ENCODE data around the gene EML6. TPM values are rescaled to one million over a fixed set of nuclear protein-coding genes. Genes with fewer than 3 reads are reported as not detected.

EML6 gene
- total RNA-seq, 2 experiments from 2014 or later = 0.95 to 1.8 TPM

- ChIA-PET POLR2A (no interaction called here), CTCF (no interaction called here)
- no peak overlapping the region for H3K27ac Mint-ChIP-seq
- no peaks in the 10 kb centered on the region for H3K36me3 Mint-ChIP-seq (ENCODE audit: low read depth)
- H3K27me3 Mint-ChIP-seq = no peaks in the 10 kb centered on the region
- DNase-seq = no peak
- H3K4me1 Mint-ChIP-seq = peaks cover 9% of the 10 kb centered on the region
- H3K9me3 Mint-ChIP-seq = no peaks in the 10 kb centered on the region
- no peak overlapping the region for H3K4me3 Mint-ChIP-seq
Observed at GRCh38 chr2:54952425-54952824, 229.0 kb downstream of the EML6 start.

- Mint-ChIP-seq H3K9me3 (no peaks in the 10 kb centered on the region), H3K4me1 (peaks cover 9% of the 10 kb centered on the region), H3K36me3 (ENCODE audit: low read depth) (no peaks in the 10 kb centered on the region), H3K27me3 (no peaks in the 10 kb centered on the region), H3K4me3 (no peak overlapping the region), H3K27ac (no peak overlapping the region)
- no peak for DNase-seq
- ChIA-PET CTCF (no interaction called here), POLR2A (no interaction called here)
Observed at GRCh38 chr2:54952978-54953456, 229.6 kb downstream of the EML6 start.

- Mint-ChIP-seq H3K36me3 (ENCODE audit: low read depth) (no peaks in the 10 kb centered on the region), H3K4me1 (peaks cover 9% of the 10 kb centered on the region), H3K9me3 (no peaks in the 10 kb centered on the region), H3K4me3 (no peak overlapping the region), H3K27me3 (no peaks in the 10 kb centered on the region), H3K27ac (no peak overlapping the region)
- no peak for DNase-seq
- ChIA-PET POLR2A (no interaction called here), CTCF (no interaction called here)
Observed at GRCh38 chr2:54954158-54954557, 230.7 kb downstream of the EML6 start.

- no peaks in the 10 kb centered on the region for H3K36me3 Mint-ChIP-seq (ENCODE audit: low read depth)
- CTCF ChIA-PET = no interaction called here
Observed at GRCh38 chr2:54954705-54955357, 231.4 kb downstream of the EML6 start.

GRCh38 chr2:54955358-54956110 is 232.1 kb downstream of the EML6 start:
- H3K4me1 Mint-ChIP-seq = peaks cover 9% of the 10 kb centered on the region
- CTCF ChIA-PET = no interaction called here

More at GRCh38 chr2:54954705-54955357, 231.4 kb downstream of the EML6 start:
- Mint-ChIP-seq H3K9me3 (no peaks in the 10 kb centered on the region), H3K27ac (no peak overlapping the region), H3K4me1 (peaks cover 9% of the 10 kb centered on the region), H3K4me3 (no peak overlapping the region), H3K27me3 (no peaks in the 10 kb centered on the region)
- POLR2A ChIA-PET = no interaction called here
- no peak for DNase-seq

GRCh38 chr2:54956111-54956627 is 232.7 kb downstream of the EML6 start:
- Mint-ChIP-seq H3K27ac (no peak overlapping the region), H3K9me3 (no peaks in the 10 kb centered on the region), H3K36me3 (ENCODE audit: low read depth) (no peaks in the 10 kb centered on the region), H3K27me3 (no peaks in the 10 kb centered on the region), H3K4me3 (no peak overlapping the region), H3K4me1 (peaks cover 9% of the 10 kb centered on the region)
- POLR2A ChIA-PET = interaction anchor here (1.7 kb wide), 1 partner anchor 95 kb away, joined by 4 read pairs; no protein-coding TSS in a partner anchor
- no peak for DNase-seq
- CTCF ChIA-PET = no interaction called here

More at GRCh38 chr2:54955358-54956110, 232.1 kb downstream of the EML6 start:
- no peaks in the 10 kb centered on the region for H3K27me3 Mint-ChIP-seq
- H3K36me3 Mint-ChIP-seq (ENCODE audit: low read depth) = no peaks in the 10 kb centered on the region
- H3K9me3 Mint-ChIP-seq = no peaks in the 10 kb centered on the region
- H3K4me3 Mint-ChIP-seq = no peak overlapping the region
- POLR2A ChIA-PET = interaction anchor here (1.7 kb wide), 1 partner anchor 95 kb away, joined by 4 read pairs; no protein-coding TSS in a partner anchor
- DNase-seq = no peak
- no peak overlapping the region for H3K27ac Mint-ChIP-seq

GRCh38 chr2:54957321-54957999 is 234.0 kb downstream of the EML6 start:
- Mint-ChIP-seq H3K36me3 (ENCODE audit: low read depth) (no peaks in the 10 kb centered on the region), H3K27ac (no peak overlapping the region), H3K9me3 (no peaks in the 10 kb centered on the region), H3K27me3 (no peaks in the 10 kb centered on the region), H3K4me1 (peaks cover 9% of the 10 kb centered on the region), H3K4me3 (no peak overlapping the region)
- CTCF ChIA-PET = interaction anchor here (0.7 kb wide), 1 partner anchor 249 kb away, joined by 4 read pairs; no protein-coding TSS in a partner anchor
- POLR2A ChIA-PET = interaction anchor here (1.7 kb wide), 1 partner anchor 93 kb away, joined by 4 read pairs; no protein-coding TSS in a partner anchor
- no peak for DNase-seq

- Mint-ChIP-seq H3K27ac (no peak overlapping the region), H3K27me3 (no peaks in the 10 kb centered on the region), H3K36me3 (ENCODE audit: low read depth) (no peaks in the 10 kb centered on the region), H3K4me1 (peaks cover 2% of the 10 kb centered on the region), H3K4me3 (no peak overlapping the region), H3K9me3 (no peaks in the 10 kb centered on the region)
- no peak for DNase-seq
- CTCF ChIA-PET = no interaction called here
- POLR2A ChIA-PET = no interaction called here
Observed at GRCh38 chr2:54958717-54959371, 235.4 kb downstream of the EML6 start.

- H3K9me3 Mint-ChIP-seq = no peaks in the 10 kb centered on the region
Observed at GRCh38 chr2:54960164-54960563, 236.7 kb downstream of the EML6 start.

GRCh38 chr2:54962511-54962910 is 239.0 kb downstream of the EML6 start:
- Mint-ChIP-seq H3K36me3 (ENCODE audit: low read depth) (peaks cover 14% of the 10 kb centered on the region), H3K9me3 (no peaks in the 10 kb centered on the region), H3K27me3 (no peaks in the 10 kb centered on the region), H3K27ac (no peak overlapping the region), H3K4me3 (no peak overlapping the region), H3K4me1 (peaks cover 28% of the 10 kb centered on the region)
- ChIA-PET CTCF (no interaction called here), POLR2A (no interaction called here)
- DNase-seq = no peak

More at GRCh38 chr2:54960164-54960563, 236.7 kb downstream of the EML6 start:
- ChIA-PET POLR2A (interaction anchor here (0.8 to 1.3 kb wide), 3 partner anchors 10 to 90 kb away, joined by 3 to 4 read pairs (median 3); partner anchors contain the start of gene RTN4), CTCF (no interaction called here)
- no peaks in the 10 kb centered on the region for H3K27me3 Mint-ChIP-seq
- no peak overlapping the region for H3K4me3 Mint-ChIP-seq
- peaks cover 12% of the 10 kb centered on the region for H3K4me1 Mint-ChIP-seq
- DNase-seq = no peak
- no peak overlapping the region for H3K27ac Mint-ChIP-seq
- H3K36me3 Mint-ChIP-seq (ENCODE audit: low read depth) = no peaks in the 10 kb centered on the region

- H3K27ac Mint-ChIP-seq = no peak overlapping the region
- DNase-seq = no peak
- no peaks in the 10 kb centered on the region for H3K27me3 Mint-ChIP-seq
- H3K4me1 Mint-ChIP-seq = peaks cover 28% of the 10 kb centered on the region
- POLR2A ChIA-PET = interaction anchor here (1.1 kb wide), 1 partner anchor 16 kb away, joined by 3 read pairs; no protein-coding TSS in a partner anchor
- H3K9me3 Mint-ChIP-seq = no peaks in the 10 kb centered on the region
- CTCF ChIA-PET = no interaction called here
- no peak overlapping the region for H3K4me3 Mint-ChIP-seq
- H3K36me3 Mint-ChIP-seq (ENCODE audit: low read depth) = peaks cover 14% of the 10 kb centered on the region
Observed at GRCh38 chr2:54962935-54963440, 239.5 kb downstream of the EML6 start.

GRCh38 chr2:54963476-54963875 is 240.0 kb downstream of the EML6 start:
- H3K4me1 Mint-ChIP-seq = peaks cover 28% of the 10 kb centered on the region
- DNase-seq = no peak
- POLR2A ChIA-PET = interaction anchor here (1.1 kb wide), 1 partner anchor 16 kb away, joined by 3 read pairs; no protein-coding TSS in a partner anchor
- H3K4me3 Mint-ChIP-seq = no peak overlapping the region
- CTCF ChIA-PET = no interaction called here
- H3K27me3 Mint-ChIP-seq = no peaks in the 10 kb centered on the region
- H3K36me3 Mint-ChIP-seq (ENCODE audit: low read depth) = peaks cover 14% of the 10 kb centered on the region
- H3K27ac Mint-ChIP-seq = no peak overlapping the region
- H3K9me3 Mint-ChIP-seq = no peaks in the 10 kb centered on the region
